ENCODE measurements around the gene MZB1. TPM values are rescaled to one million over a fixed set of nuclear protein-coding genes. Genes with fewer than 3 reads are reported as not detected.

Gene MZB1
- total and polyA plus RNA-seq, 8 donors = 0.28 to 11.6 (median 0.67) TPM; not detected in 3

GRCh38 chr5:139415221-139415861 is 25.6 kb upstream of the MZB1 start:
- Histone ChIP-seq H3K27me3 (no peaks in the 10 kb centered on the region), H3K36me3 (no peaks in the 10 kb centered on the region), H3K4me1 (no peaks in the 10 kb centered on the region), H3K27ac (peak overlapping the region in 3 of 4 donors; percentile 10 to 25 (median 12)), H3K9me3 (no peaks in the 10 kb centered on the region), H3K4me3 (no peak overlapping the region)
- no peak for TF ChIP-seq CTCF (IDR thresholded peaks at IDR 0.05)
- FAIRE-seq (no peak), ATAC-seq (peak; percentile 44 to 76 (median 65)), DNase-seq (peak in 2 of 6 donors; percentile 33 to 39)
- intact Hi-C loops (cut with DNase I) = loop anchor here in 1 of 3 donors (5.0 kb wide), 1 partner anchor 97 kb away; no protein-coding TSS in a partner anchor
- WGBS, 2 donors = 56 to 60% methylated on average over 8 of the region's 8 CpGs

- Histone ChIP-seq H3K36me3 (no peaks in the 10 kb centered on the region), H3K4me3 (no peak overlapping the region), H3K9me3 (no peaks in the 10 kb centered on the region), H3K27me3 (no peaks in the 10 kb centered on the region), H3K27ac (peak overlapping the region in 3 of 4 donors; percentile 17 to 32 (median 25)), H3K4me1 (no peaks in the 10 kb centered on the region)
- FAIRE-seq (no peak), DNase-seq (no peak), ATAC-seq (peak; percentile 13 to 42 (median 40))
- intact Hi-C loops (cut with DNase I) = loop anchor here in 1 of 3 donors (5.0 kb wide), 1 partner anchor 98 kb away; no protein-coding TSS in a partner anchor
- no peak for TF ChIP-seq CTCF (IDR thresholded peaks at IDR 0.05)
- 75 to 79% methylated on average over 9 of the region's 9 CpGs for WGBS, 2 donors
Measured at GRCh38 chr5:139414581-139415130, 24.9 kb upstream of the MZB1 start.

GRCh38 chr5:139413963-139414362 is 24.2 kb upstream of the MZB1 start:
- Histone ChIP-seq H3K9me3 (no peaks in the 10 kb centered on the region), H3K36me3 (no peaks in the 10 kb centered on the region), H3K27me3 (no peaks in the 10 kb centered on the region), H3K27ac (peak overlapping the region in 1 of 4 donors; percentile 32), H3K4me3 (no peak overlapping the region), H3K4me1 (no peaks in the 10 kb centered on the region)
- ATAC-seq = no peak
- no peak for TF ChIP-seq CTCF (IDR thresholded peaks at IDR 0.05)
- 79 to 81% methylated on average over 6 of the region's 6 CpGs for WGBS, 2 donors
- FAIRE-seq = no peak
- intact Hi-C loops (cut with DNase I) = no loop called here
- DNase-seq = no peak

- Histone ChIP-seq H3K4me1 (no peaks in the 10 kb centered on the region), H3K27me3 (no peaks in the 10 kb centered on the region)
- 84 to 92% methylated on average over 6 of the region's 6 CpGs for WGBS, 2 donors
Measured at GRCh38 chr5:139413153-139413552, 23.4 kb upstream of the MZB1 start.

More at GRCh38 chr5:139413153-139413552, 23.4 kb upstream of the MZB1 start:
- Histone ChIP-seq H3K4me3 (no peak overlapping the region), H3K9me3 (no peaks in the 10 kb centered on the region), H3K27ac (no peak overlapping the region), H3K36me3 (no peaks in the 10 kb centered on the region)
- no peak for FAIRE-seq
- DNase-seq = no peak
- no peak for ATAC-seq
- intact Hi-C loops (cut with DNase I) = no loop called here
- no peak for TF ChIP-seq CTCF (IDR thresholded peaks at IDR 0.05)

All from pancreas (tissue), 10 donors.